ENCODE data around the gene RNF130.
A peak's percentile ranks its signal among the peaks of the same experiment; 100 is the strongest.

DNA sequence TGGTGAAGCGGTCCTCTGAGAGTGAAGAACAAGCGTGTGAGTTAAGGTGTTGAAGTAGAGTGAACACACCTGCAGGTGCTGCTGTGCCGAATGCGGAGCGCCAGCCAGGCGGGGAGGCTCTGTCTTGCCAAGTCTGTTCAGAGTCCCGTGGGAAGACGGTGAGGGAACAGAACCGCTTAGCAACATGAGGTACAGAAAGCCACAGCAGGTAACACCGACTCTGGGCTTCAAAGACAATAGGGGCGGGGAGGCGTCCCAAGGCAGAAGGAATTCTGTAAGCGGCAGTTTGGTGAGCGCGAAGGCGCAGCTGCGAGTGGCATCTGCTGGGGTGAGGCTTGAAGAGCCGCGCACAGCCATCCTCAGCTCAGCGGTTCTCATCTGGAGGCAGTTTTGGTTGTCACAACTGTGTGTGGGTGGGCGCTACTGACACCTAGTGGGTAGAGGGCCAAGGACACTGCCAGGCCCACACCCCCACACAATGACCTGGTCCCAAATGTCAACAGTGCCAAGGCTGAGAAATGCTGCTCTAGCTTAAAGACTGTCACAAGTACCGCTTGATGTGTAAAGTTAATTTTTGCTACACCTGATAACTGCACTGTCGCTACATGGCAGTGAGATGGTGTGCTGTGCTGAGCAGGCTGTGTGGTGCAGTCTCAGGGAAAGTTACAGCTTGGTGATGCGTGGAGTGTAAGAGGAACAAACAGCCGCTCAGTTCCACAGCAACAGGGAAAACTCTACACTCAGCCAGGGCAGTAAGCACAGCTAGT is 96.4 kb downstream of the RNF130 start:
- TF ChIP-seq, protein P1, sequence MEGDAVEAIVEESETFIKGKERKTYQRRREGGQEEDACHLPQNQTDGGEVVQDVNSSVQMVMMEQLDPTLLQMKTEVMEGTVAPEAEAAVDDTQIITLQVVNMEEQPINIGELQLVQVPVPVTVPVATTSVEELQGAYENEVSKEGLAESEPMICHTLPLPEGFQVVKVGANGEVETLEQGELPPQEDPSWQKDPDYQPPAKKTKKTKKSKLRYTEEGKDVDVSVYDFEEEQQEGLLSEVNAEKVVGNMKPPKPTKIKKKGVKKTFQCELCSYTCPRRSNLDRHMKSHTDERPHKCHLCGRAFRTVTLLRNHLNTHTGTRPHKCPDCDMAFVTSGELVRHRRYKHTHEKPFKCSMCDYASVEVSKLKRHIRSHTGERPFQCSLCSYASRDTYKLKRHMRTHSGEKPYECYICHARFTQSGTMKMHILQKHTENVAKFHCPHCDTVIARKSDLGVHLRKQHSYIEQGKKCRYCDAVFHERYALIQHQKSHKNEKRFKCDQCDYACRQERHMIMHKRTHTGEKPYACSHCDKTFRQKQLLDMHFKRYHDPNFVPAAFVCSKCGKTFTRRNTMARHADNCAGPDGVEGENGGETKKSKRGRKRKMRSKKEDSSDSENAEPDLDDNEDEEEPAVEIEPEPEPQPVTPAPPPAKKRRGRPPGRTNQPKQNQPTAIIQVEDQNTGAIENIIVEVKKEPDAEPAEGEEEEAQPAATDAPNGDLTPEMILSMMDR (conservative IDR thresholded peaks at IDR 0.05 in 1 of 2, IDR thresholded peaks at IDR 0.05 in 1 of 2; ENCODE audit: extremely low read depth in 1 of 2, insufficient read depth in 1 of 2, low read depth in 1 of 2, low read length in 2 of 2): peak; percentile 7 to 31
- no peak for TF ChIP-seq EZH2 (IDR thresholded peaks at IDR 0.05; ENCODE audit: borderline replicate concordance, low read length)

Measured in mammary epithelial cell (primary cell).